H1 (cell line): ENCODE measurements around the gene CENATAC. TPM values are rescaled to one million over a fixed set of nuclear protein-coding genes. Genes with fewer than 3 reads are reported as not detected.

Experiments
- RBBP5 ChIP-seq: IDR thresholded peaks from 2 replicates; pipeline ENCODE4 v1.7.1; 2012; ENCODE audit warnings: low read depth, mild to moderate bottlenecking, inconsistent platforms, low read length, moderate library complexity, borderline replicate concordance
- SIX5 ChIP-seq: IDR thresholded peaks from 2 replicates; pipeline ENCODE4 v1.6.1; 2011; ENCODE audit warnings: mild to moderate bottlenecking, low read depth, low read length
- polyA plus RNA-seq, 7 experiments: library from polyadenylated mRNA; depleted of rRNA in 3 of 7; stranded (reverse) in 5 of 7; unstranded in 2 of 7; fragments of >200 nt in 5 of 7; fragments of 200-250 nt in 2 of 7; gene quantifications; 1 replicate in 5 of 7; 2 replicates in 1 of 7; 4 replicates in 1 of 7; pipeline versions ENCODE4 v1.2.1 to v1.2.3, GENCODE V29; 2011 to 2013; ENCODE audit warnings: missing spikeins in 2 of 7, mixed read lengths in 2 of 7
- total RNA-seq: library from RNA; stranded (reverse); fragmentation: NEBNext Ultra II Directional; extraction: Animal tissue kit (Norgen Biotek cat#: 25700); gene quantifications from 2 replicates; pipeline ENCODE4 v1.2.1, GENCODE V29; 2021
- TF ChIP-seq, protein P1 (sequence below): fragments of 300-600 bp; sonication (generic); IDR thresholded peaks from 2 replicates; pipeline ENCODE4 v1.7.1; 2012; ENCODE audit warnings: low read length, moderate library complexity, mild to moderate bottlenecking, inconsistent platforms; ENCODE audit not compliant: insufficient replicate concordance

Gene CENATAC
- total and polyA plus RNA-seq, 2 of the 8 experiments (the other 6 are each of a cell fraction or from before 2014, with no cell fraction given) = 22.7 to 36.4 TPM

DNA sequence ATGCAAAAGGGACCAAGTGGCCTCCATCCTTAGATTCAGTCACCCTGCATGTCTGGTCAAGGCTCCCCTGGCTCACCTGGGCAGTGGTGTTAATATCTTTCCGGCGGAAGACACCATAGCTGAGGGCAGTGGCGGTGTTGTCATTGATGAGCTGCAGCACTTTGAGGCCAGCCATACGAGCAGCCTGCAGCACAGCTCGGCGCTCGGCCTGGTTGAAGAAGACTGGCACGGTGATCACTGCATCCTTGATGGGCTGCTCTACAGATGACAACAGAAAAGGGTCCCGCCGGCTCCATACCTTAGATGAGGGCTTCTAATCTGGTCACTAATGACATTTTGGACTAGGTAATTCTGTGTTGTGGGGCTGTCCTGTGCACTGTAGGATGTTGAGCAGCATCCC is 56.5 kb downstream of the CENATAC start (continued):
- TF ChIP-seq, protein P1, sequence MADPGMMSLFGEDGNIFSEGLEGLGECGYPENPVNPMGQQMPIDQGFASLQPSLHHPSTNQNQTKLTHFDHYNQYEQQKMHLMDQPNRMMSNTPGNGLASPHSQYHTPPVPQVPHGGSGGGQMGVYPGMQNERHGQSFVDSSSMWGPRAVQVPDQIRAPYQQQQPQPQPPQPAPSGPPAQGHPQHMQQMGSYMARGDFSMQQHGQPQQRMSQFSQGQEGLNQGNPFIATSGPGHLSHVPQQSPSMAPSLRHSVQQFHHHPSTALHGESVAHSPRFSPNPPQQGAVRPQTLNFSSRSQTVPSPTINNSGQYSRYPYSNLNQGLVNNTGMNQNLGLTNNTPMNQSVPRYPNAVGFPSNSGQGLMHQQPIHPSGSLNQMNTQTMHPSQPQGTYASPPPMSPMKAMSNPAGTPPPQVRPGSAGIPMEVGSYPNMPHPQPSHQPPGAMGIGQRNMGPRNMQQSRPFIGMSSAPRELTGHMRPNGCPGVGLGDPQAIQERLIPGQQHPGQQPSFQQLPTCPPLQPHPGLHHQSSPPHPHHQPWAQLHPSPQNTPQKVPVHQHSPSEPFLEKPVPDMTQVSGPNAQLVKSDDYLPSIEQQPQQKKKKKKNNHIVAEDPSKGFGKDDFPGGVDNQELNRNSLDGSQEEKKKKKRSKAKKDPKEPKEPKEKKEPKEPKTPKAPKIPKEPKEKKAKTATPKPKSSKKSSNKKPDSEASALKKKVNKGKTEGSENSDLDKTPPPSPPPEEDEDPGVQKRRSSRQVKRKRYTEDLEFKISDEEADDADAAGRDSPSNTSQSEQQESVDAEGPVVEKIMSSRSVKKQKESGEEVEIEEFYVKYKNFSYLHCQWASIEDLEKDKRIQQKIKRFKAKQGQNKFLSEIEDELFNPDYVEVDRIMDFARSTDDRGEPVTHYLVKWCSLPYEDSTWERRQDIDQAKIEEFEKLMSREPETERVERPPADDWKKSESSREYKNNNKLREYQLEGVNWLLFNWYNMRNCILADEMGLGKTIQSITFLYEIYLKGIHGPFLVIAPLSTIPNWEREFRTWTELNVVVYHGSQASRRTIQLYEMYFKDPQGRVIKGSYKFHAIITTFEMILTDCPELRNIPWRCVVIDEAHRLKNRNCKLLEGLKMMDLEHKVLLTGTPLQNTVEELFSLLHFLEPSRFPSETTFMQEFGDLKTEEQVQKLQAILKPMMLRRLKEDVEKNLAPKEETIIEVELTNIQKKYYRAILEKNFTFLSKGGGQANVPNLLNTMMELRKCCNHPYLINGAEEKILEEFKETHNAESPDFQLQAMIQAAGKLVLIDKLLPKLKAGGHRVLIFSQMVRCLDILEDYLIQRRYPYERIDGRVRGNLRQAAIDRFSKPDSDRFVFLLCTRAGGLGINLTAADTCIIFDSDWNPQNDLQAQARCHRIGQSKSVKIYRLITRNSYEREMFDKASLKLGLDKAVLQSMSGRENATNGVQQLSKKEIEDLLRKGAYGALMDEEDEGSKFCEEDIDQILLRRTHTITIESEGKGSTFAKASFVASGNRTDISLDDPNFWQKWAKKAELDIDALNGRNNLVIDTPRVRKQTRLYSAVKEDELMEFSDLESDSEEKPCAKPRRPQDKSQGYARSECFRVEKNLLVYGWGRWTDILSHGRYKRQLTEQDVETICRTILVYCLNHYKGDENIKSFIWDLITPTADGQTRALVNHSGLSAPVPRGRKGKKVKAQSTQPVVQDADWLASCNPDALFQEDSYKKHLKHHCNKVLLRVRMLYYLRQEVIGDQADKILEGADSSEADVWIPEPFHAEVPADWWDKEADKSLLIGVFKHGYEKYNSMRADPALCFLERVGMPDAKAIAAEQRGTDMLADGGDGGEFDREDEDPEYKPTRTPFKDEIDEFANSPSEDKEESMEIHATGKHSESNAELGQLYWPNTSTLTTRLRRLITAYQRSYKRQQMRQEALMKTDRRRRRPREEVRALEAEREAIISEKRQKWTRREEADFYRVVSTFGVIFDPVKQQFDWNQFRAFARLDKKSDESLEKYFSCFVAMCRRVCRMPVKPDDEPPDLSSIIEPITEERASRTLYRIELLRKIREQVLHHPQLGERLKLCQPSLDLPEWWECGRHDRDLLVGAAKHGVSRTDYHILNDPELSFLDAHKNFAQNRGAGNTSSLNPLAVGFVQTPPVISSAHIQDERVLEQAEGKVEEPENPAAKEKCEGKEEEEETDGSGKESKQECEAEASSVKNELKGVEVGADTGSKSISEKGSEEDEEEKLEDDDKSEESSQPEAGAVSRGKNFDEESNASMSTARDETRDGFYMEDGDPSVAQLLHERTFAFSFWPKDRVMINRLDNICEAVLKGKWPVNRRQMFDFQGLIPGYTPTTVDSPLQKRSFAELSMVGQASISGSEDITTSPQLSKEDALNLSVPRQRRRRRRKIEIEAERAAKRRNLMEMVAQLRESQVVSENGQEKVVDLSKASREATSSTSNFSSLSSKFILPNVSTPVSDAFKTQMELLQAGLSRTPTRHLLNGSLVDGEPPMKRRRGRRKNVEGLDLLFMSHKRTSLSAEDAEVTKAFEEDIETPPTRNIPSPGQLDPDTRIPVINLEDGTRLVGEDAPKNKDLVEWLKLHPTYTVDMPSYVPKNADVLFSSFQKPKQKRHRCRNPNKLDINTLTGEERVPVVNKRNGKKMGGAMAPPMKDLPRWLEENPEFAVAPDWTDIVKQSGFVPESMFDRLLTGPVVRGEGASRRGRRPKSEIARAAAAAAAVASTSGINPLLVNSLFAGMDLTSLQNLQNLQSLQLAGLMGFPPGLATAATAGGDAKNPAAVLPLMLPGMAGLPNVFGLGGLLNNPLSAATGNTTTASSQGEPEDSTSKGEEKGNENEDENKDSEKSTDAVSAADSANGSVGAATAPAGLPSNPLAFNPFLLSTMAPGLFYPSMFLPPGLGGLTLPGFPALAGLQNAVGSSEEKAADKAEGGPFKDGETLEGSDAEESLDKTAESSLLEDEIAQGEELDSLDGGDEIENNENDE = no peak
- TF ChIP-seq SIX5 (no peak), RBBP5 (no peak)
